ENCODE data around the gene NUP214.

DNA sequence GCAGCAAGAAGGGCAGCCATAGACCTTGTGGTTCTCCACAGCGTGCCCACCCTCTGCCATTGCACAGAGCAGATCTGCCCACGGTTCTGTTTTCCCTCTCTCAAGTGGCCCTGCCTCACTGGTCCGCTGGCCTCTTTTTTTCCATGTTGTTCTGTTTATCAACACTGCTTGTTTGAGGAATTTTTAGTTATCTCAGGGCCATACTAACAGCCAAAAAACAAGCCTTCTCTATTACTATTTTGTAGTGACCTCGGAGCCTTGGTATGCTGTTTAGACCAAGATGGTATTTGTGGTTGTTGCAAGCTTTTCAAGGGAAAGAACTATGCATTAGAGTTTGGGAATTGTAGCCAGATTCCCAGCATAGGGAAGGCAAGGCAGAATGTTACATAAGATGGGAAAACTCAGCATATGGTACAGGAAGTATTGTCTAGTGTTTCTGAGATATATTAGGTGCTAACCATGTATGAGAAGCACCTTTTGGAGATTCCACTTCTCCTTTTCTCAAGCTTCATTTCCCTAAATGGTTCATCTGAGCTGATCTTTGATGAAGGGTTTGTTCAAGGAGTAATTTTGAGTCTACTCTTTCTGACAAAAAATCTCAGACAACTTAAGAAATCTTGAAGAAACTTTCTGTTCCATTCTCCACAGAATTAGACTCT, 54.3 kb downstream of the NUP214 start:
- TF ChIP-seq POLR2A (IDR thresholded peaks at IDR 0.05; ENCODE audit: low read depth, low read length) (no peak), POLR2AphosphoS5 (IDR thresholded peaks at IDR 0.05; ENCODE audit: low read depth, low read length) (no peak), TAF1 (IDR thresholded peaks at IDR 0.05; ENCODE audit: borderline replicate concordance, low read depth, low read length) (no peak)
